IMR-90 (cell line): ENCODE results near the gene BCAS3. TPM values are rescaled to one million over a fixed set of nuclear protein-coding genes. Genes with fewer than 3 reads are reported as not detected.

Experiments
- ATAC-seq: fragments of 200-7000 bp; cut with Tn5 transposase; 2 replicates; pipeline ENCODE4 v1.9.1; 2020; ENCODE audit warnings: low read depth, mild to moderate bottlenecking, moderate library complexity
- BruUV-seq: library from RNA; stranded (reverse); fragments of 400-500 nt; replicated peaks from 2 replicates; lab custom pipeline; 2021; lab: Mats Ljungman, UMichigan
- CTCF ChIA-PET: fragments of 300-600 bp; formaldehyde crosslinking; extraction: SDS; loops from one replicate; lab custom pipeline; 2021; ENCODE audit warnings: antibody characterized with exemption; lab: Yijun Ruan, JAX
- POLR2A ChIA-PET: fragments of 300-600 bp; sonication (Branson Sonifier 250); formaldehyde crosslinking; loops from one replicate; lab custom pipeline; 2022; ENCODE audit warnings: antibody characterized with exemption; ENCODE audit not compliant: unreplicated experiment; lab: Charles Lee
- DNase-seq: peaks from one replicate; pipeline ENCODE4 v3.0.0; 2013
- H2AFZ ChIP-seq: replicated peaks from 2 replicates; pipeline ENCODE3; 2013; ENCODE audit warnings: low read length, mild to moderate bottlenecking; ENCODE audit not compliant: poor library complexity
- H2AK5ac ChIP-seq: 2 replicates; pipeline ENCODE4 v1.6.1; 2013; ENCODE audit warnings: low read depth, low read length, inconsistent platforms
- H2AK9ac ChIP-seq: replicated peaks from 2 replicates; pipeline ENCODE3; 2013; ENCODE audit warnings: mild to moderate bottlenecking, low read depth, low read length, moderate library complexity; ENCODE audit not compliant: poor library complexity
- H2BK120ac ChIP-seq: 2 replicates; pipeline ENCODE4 v1.6.1; 2013; ENCODE audit warnings: low read depth, low read length, inconsistent platforms
- H2BK15ac ChIP-seq: 3 replicates; pipeline ENCODE4 v1.6.1; 2013; ENCODE audit warnings: low read depth, low read length, inconsistent platforms
- H2BK20ac ChIP-seq: 2 replicates; pipeline ENCODE4 v1.6.1; 2013; ENCODE audit warnings: low read depth, mild to moderate bottlenecking, inconsistent platforms, low read length, moderate library complexity
- H2BK5ac ChIP-seq: 2 replicates; pipeline ENCODE4 v1.6.1; 2013; ENCODE audit warnings: mild to moderate bottlenecking, low read depth, low read length, inconsistent platforms; ENCODE audit not compliant: poor library complexity, severe bottlenecking
- H3K14ac ChIP-seq: replicated peaks from 2 replicates; pipeline ENCODE4 v1.6.1; 2013; ENCODE audit warnings: low read depth, low read length, inconsistent platforms
- H3K18ac ChIP-seq: 2 replicates; pipeline ENCODE4 v1.6.1; 2013; ENCODE audit warnings: low read depth, low read length, control low read depth
- H3K23ac ChIP-seq: 2 replicates; pipeline ENCODE4 v1.6.1; 2013; ENCODE audit warnings: low read depth, low read length, inconsistent platforms
- H3K27ac ChIP-seq: 2 replicates; pipeline ENCODE4 v1.5.1; 2013; ENCODE audit warnings: mild to moderate bottlenecking, control low read depth, low read length; ENCODE audit not compliant: insufficient read depth
- H3K27me3 ChIP-seq: 2 replicates; pipeline ENCODE4 v1.6.1; 2013; ENCODE audit warnings: low read length; ENCODE audit not compliant: control insufficient read depth, insufficient read depth
- H3K36me3 ChIP-seq: 2 replicates; pipeline ENCODE4 v1.6.1; 2013; ENCODE audit warnings: low read length, mixed read lengths; ENCODE audit not compliant: control insufficient read depth, insufficient read depth
- H3K4ac ChIP-seq: 2 replicates; pipeline ENCODE4 v1.6.1; 2013; ENCODE audit warnings: low read depth, low read length, inconsistent platforms
- H3K4me1 ChIP-seq: 2 replicates; pipeline ENCODE4 v1.6.1; 2013; ENCODE audit warnings: low read length, mixed read lengths; ENCODE audit not compliant: control insufficient read depth, insufficient read depth
- H3K4me2 ChIP-seq: 2 replicates; pipeline ENCODE4 v1.6.1; 2013; ENCODE audit warnings: low read depth, mild to moderate bottlenecking, control low read depth, low read length, moderate library complexity
- H3K4me3 ChIP-seq: 2 replicates; pipeline ENCODE4 v1.5.1; 2013; ENCODE audit warnings: low read depth, mild to moderate bottlenecking, control low read depth, low read length, moderate library complexity; ENCODE audit not compliant: insufficient read depth
- H3K56ac ChIP-seq: 2 replicates; pipeline ENCODE4 v1.6.1; 2013; ENCODE audit warnings: low read length, inconsistent platforms; ENCODE audit not compliant: insufficient read depth; ENCODE audit errors: extremely low read depth
- H3K79me1 ChIP-seq, 2 experiments: 2 replicates each; pipeline ENCODE4 v1.6.1; 2013; ENCODE audit warnings: low read length in 2 of 2, inconsistent platforms in 1 of 2, low read depth in 1 of 2
- H3K9ac ChIP-seq: 2 replicates; pipeline ENCODE4 v1.6.1; 2013; ENCODE audit warnings: low read depth, low read length, control low read depth
- H3K9me1 ChIP-seq: 2 replicates; pipeline ENCODE4 v1.6.1; 2013; ENCODE audit warnings: low read length, inconsistent platforms; ENCODE audit not compliant: insufficient read depth
- H3K9me3 ChIP-seq: 2 replicates; pipeline ENCODE4 v1.6.1; 2013; ENCODE audit warnings: low read length; ENCODE audit not compliant: control insufficient read depth, insufficient read depth
- H4K20me1 ChIP-seq: 2 replicates; pipeline ENCODE4 v1.6.1; 2013; ENCODE audit warnings: low read length, inconsistent platforms; ENCODE audit not compliant: insufficient read depth
- H4K5ac ChIP-seq: 2 replicates; pipeline ENCODE4 v1.6.1; 2013; ENCODE audit warnings: mild to moderate bottlenecking, low read depth, low read length, control low read depth
- H4K8ac ChIP-seq, 2 experiments: 2 replicates each; pipeline ENCODE4 v1.6.1; 2013; ENCODE audit warnings: low read depth in 2 of 2, low read length in 2 of 2, control low read depth in 1 of 2, inconsistent platforms in 1 of 2
- H4K91ac ChIP-seq: 2 replicates; pipeline ENCODE4 v1.6.1; 2013; ENCODE audit warnings: low read depth, low read length, inconsistent platforms; ENCODE audit not compliant: insufficient read depth
- CEBPB ChIP-seq: IDR thresholded peaks from 2 replicates; pipeline ENCODE4 v1.6.1; 2012; ENCODE audit warnings: low read depth, low read length, improper control_type of control experiment
- MAZ ChIP-seq: IDR thresholded peaks from 2 replicates; pipeline ENCODE4 v1.6.1; 2012; ENCODE audit warnings: low read depth, mild to moderate bottlenecking, low read length, improper control_type of control experiment, moderate library complexity, borderline replicate concordance
- MXI1 ChIP-seq: IDR thresholded peaks from 2 replicates; pipeline ENCODE4 v1.6.1; 2012; ENCODE audit warnings: low read depth, mild to moderate bottlenecking, low read length, moderate library complexity, borderline replicate concordance
- RCOR1 ChIP-seq: IDR thresholded peaks from 2 replicates; pipeline ENCODE4 v1.6.1; 2012; ENCODE audit warnings: mild to moderate bottlenecking, low read length, improper control_type of control experiment; ENCODE audit not compliant: insufficient replicate concordance
- RFX5 ChIP-seq: IDR thresholded peaks from 2 replicates; pipeline ENCODE4 v1.8.0; 2012; ENCODE audit warnings: low read depth, mild to moderate bottlenecking, low read length, moderate library complexity
- WGBS, 2 experiments: methylation state at CpG; one replicate each; pipeline versions ENCODE4 v1.1.5 to v1.1.7; 2013; ENCODE audit warnings: missing lambda C conversion rate in 2 of 2; ENCODE audit not compliant: insufficient read length in 1 of 2; ENCODE audit errors: extremely low coverage in 2 of 2; 5-methylcytosine and 5-hydroxymethylcytosine counted together
- dilution Hi-C: fragments of 300-500 bp; cut with HindIII; formaldehyde crosslinking; loops from one replicate; pipeline ENCODE4 v1.14.3; 2018; ENCODE audit warnings: low sequenced_read_pairs; ENCODE audit not compliant: unreplicated experiment
- in situ Hi-C: fragments of 300-500 bp; cut with MboI; formaldehyde crosslinking; loops from 3 replicates; pipeline ENCODE4 v1.14.3; 2019; ENCODE audit warnings: low sequenced_read_pairs, inconsistent platforms, mixed read lengths
- intact Hi-C: fragments of 100-400 bp; cut with micrococcal nuclease; formaldehyde crosslinking; loops from 2 replicates; pipeline ENCODE4 v1.10.0; 2022
- polyA plus RNA-seq, 3 experiments: library from polyadenylated mRNA; depleted of rRNA; stranded (reverse); fragments of >200 nt; gene quantifications; 2 replicates each; pipeline ENCODE4 v1.2.3, GENCODE V29; 2012; ENCODE audit warnings: low replicate concordance in 1 of 3
- total RNA-seq: library from RNA; depleted of rRNA; stranded (reverse); fragments of >200 nt; gene quantifications from 2 replicates; pipeline ENCODE4 v1.2.3, GENCODE V29; 2012

Gene BCAS3
- total and polyA plus RNA-seq, 2 of the 4 experiments (the other 2 are of a cell fraction): 6.3 to 27.1 TPM

DNA sequence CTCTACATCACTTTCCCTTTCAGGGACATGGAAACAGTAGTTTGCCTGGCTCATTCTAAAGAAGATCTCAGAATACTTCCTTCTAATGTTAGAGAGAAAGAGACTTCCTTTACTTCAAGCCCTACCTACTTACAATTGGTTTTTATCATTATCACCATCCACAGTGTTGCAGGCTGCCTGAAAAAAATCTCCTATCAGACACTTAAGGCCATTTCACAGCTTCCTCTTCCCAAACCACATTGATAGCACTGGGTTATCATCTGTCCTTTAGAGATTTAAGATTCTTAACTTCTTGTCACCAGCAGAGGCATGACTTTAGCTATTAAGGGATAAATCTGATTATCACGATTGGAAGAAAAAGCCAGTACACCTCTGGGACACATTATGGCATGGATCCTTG lies 543.5 kb downstream of the BCAS3 start:
- ATAC-seq (no peak), DNase-seq (no peak)
- no peaks in the 10 kb centered on the region for H3K27me3 ChIP-seq
- H2AK5ac ChIP-seq: peak overlapping the region; percentile 18; the same call in 1 of the 2 replicates
- no peak overlapping the region for H3K9ac ChIP-seq
- peak overlapping the region; percentile 90 for H2BK120ac ChIP-seq
- H3K36me3 ChIP-seq: no peaks in the 10 kb centered on the region
- dilution Hi-C loops (no loop called here), intact Hi-C loops (no loop called here), in situ Hi-C loops (no loop called here)
- ChIA-PET POLR2A (interaction anchor here (0.5 kb wide), 1 partner anchor 17 kb away, joined by 6 read pairs; no protein-coding TSS in a partner anchor), CTCF (no interaction called here)
- peak overlapping the region; percentile 75 for H3K18ac ChIP-seq
- peaks cover 0 to 15% of the 10 kb centered on the region in 2 experiments; a peak in 2 of 4 replicates for H3K79me1 ChIP-seq
- peak overlapping the region; percentile 69 for H3K14ac ChIP-seq
- peaks cover 27% of the 10 kb centered on the region for H3K4me1 ChIP-seq
- BruUV-seq: no TSS peak
- H4K20me1 ChIP-seq: no peaks in the 10 kb centered on the region
- H3K4me2 ChIP-seq: peak overlapping the region; percentile 4; the same call in 1 of the 2 replicates
- H3K9me3 ChIP-seq: no peaks in the 10 kb centered on the region
- no peak overlapping the region for H3K4me3 ChIP-seq
- no CpG with 5 or more reads among the region's 1 CpG for WGBS, 2 experiments
- H2AK9ac ChIP-seq: no peak overlapping the region
- peak overlapping the region; percentile 46; the same call in 1 of the 2 replicates for H3K23ac ChIP-seq
- H3K4ac ChIP-seq: peak overlapping the region; percentile 84
- H4K91ac ChIP-seq: peak overlapping the region; percentile 71
- TF ChIP-seq RCOR1 (no peak), MAZ (no peak), CEBPB (no peak), RFX5 (no peak), MXI1 (no peak)
- H3K56ac ChIP-seq: 0 out of 2 replicates have a peak overlapping the region, but pooled peaks have one; percentile 0
- peak overlapping the region; percentile 71; the same call in 2 of the 3 replicates for H2BK15ac ChIP-seq
- H2BK5ac ChIP-seq: peak overlapping the region; percentile 72
- peaks cover 13% of the 10 kb centered on the region for H3K9me1 ChIP-seq
- peak overlapping the region; percentile 61 for H4K5ac ChIP-seq
- H3K27ac ChIP-seq: no peak overlapping the region
- peak overlapping the region; percentile 11 to 65; a peak in 2 of 4 replicates for H4K8ac ChIP-seq
- peak overlapping the region; percentile 68 for H2AFZ ChIP-seq
- peak overlapping the region; percentile 92 for H2BK20ac ChIP-seq
